ENCODE results near the gene CELF5. TPM values are rescaled to one million over a fixed set of nuclear protein-coding genes. Genes with fewer than 3 reads are reported as not detected.

Gene CELF5
- total RNA-seq, 1 donor from 2014 or later = not detected

DNA sequence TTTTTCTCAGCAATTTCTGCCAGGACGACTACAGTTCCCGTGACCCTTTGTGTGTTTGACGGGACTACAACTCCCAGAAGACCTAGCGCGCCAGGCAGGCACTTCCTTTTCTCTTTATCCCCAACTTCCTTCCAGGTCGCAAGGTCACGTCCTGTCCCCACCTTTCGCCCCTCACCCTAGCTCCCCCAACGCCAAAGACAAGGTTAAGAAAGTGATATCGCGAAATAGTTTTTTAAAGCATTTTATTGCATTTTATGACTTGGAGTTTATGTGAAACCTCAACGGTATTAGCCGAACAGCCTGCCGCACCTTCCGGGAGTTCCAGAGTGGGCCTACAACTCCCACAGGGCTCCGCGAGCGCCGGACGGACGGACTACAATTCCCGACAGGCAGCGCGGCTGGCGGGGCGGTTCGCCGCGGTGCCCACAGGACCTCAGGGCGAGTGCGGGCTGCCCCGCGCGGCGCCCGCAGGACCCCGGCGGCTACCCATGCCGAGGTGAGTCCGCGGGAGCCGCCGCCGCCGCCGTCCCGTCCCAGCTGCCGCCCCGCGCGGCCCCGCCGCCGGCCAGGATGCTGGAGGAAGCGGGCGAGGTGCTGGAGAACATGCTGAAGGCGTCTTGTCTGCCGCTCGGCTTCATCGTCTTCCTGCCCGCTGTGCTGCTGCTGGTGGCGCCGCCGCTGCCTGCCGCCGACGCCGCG lies 38.9 kb upstream of the CELF5 start, which contains the start of gene NCLN:
Gene NCLN (plus strand): TSS at position 470 of the 699 bp plus-strand sequence. CDS start 101 bp downstream, at position 571.
- no peaks in the 10 kb centered on the region for H3K9me3 ChIP-seq
- H3K27me3 ChIP-seq = no peaks in the 10 kb centered on the region
- peaks cover 13 to 16% of the 10 kb centered on the region in 2 donors for H3K4me1 ChIP-seq
- H3K27ac ChIP-seq = peak within 1 kb of the TSS; percentile 60 to 75
- peak; percentile 78 to 96 for DNase-seq (ENCODE audit: low spot score in 2 of 2)
- H3K4me3 ChIP-seq = peak within 1 kb of the TSS; percentile 89 to 98
- no peak for TF ChIP-seq CTCF (IDR thresholded peaks at IDR 0.05)
- H3K36me3 ChIP-seq = no peaks in the 10 kb centered on the region
- intact Hi-C loops (cut with DNase I) = loop anchor here (1.0 kb wide), 2 partner anchors 235 to 240 kb away; no protein-coding TSS in a partner anchor

DNA sequence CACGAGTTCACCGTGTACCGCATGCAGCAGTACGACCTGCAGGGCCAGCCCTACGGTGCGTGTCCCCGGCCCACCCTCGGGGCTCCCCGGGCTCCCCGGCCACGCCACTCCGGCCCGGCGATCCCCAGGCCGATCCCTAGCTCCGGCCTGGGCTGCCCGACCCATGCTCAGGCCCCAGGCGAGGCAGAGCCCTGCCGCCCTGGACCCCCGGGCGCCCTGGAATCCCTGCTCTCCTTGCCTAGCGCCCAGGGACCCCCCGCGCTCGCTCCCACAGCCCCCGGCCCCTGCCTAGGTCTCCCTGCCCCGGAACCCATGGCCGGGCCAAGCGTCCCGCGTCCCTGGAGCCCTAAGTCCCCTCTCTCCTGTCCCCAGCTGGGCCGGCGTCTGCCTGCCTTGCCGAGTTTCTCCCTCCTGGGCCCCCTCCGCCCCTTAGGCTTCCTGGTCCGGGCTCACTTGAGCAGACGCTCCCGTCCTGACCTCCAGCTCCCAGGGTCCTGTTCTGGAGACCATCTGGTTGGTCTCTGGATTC lies 38.2 kb upstream of the CELF5 start:
- intact Hi-C loops (cut with DNase I) = no loop called here
- no peak for TF ChIP-seq CTCF (IDR thresholded peaks at IDR 0.05)
- peaks cover 0 to 1% of the 10 kb centered on the region in 2 donors for H3K36me3 ChIP-seq
- no peak for DNase-seq (ENCODE audit: low spot score in 2 of 2)
- H3K4me3 ChIP-seq = peak overlapping the region; percentile 89 to 98
- no peaks in the 10 kb centered on the region for H3K9me3 ChIP-seq
- peak overlapping the region in 1 of 2 donors; percentile 2 for H3K27ac ChIP-seq
- peaks cover 13 to 16% of the 10 kb centered on the region in 2 donors for H3K4me1 ChIP-seq
- H3K27me3 ChIP-seq = no peaks in the 10 kb centered on the region

DNA sequence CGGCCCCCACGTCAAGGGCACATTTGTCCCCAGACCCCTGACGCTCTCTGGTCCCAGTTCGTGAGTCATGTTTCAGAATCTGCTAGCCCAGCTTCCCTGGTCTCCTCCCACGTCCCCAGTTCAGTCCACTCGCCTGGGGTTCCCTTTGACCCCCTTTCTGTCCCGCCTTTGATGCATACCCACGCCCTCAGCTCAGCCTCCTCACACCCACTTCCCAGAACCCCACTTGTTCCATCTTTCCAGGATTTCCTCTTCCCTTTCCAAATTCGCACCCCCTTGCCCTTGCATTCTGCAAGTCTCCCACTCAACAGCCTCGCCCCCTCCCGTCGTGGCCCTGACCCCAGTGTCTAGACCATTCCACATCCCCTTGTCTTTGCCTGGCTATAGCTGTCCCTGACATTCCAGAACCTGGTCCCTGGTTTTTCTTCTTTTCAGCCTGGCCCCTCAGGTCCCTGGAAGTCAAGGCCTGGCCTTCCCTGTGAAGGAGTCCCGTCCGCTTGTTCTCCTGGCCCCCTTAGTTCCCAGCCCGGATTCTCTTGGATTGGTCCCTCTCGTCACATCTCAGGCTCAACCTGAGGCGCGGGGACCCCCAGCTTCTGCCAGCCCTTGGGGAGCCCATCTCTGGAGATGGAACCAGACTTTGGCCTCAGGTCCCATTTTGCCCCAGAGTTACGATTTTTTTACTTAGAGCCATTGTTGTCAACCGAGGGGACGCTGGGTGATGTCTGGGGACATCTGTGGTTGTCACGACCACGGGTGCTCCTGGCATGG lies 37.4 kb upstream of the CELF5 start:
- Histone ChIP-seq H3K9me3 (no peaks in the 10 kb centered on the region), H3K4me1 (peaks cover 13 to 16% of the 10 kb centered on the region in 2 donors), H3K27me3 (no peaks in the 10 kb centered on the region), H3K36me3 (peaks cover 0 to 4% of the 10 kb centered on the region in 2 donors), H3K27ac (no peak overlapping the region), H3K4me3 (peak overlapping the region; percentile 89 to 98)
- TF ChIP-seq CTCF (IDR thresholded peaks at IDR 0.05) = no peak
- no peak for DNase-seq (ENCODE audit: low spot score in 2 of 2)
- intact Hi-C loops (cut with DNase I) = no loop called here

DNA sequence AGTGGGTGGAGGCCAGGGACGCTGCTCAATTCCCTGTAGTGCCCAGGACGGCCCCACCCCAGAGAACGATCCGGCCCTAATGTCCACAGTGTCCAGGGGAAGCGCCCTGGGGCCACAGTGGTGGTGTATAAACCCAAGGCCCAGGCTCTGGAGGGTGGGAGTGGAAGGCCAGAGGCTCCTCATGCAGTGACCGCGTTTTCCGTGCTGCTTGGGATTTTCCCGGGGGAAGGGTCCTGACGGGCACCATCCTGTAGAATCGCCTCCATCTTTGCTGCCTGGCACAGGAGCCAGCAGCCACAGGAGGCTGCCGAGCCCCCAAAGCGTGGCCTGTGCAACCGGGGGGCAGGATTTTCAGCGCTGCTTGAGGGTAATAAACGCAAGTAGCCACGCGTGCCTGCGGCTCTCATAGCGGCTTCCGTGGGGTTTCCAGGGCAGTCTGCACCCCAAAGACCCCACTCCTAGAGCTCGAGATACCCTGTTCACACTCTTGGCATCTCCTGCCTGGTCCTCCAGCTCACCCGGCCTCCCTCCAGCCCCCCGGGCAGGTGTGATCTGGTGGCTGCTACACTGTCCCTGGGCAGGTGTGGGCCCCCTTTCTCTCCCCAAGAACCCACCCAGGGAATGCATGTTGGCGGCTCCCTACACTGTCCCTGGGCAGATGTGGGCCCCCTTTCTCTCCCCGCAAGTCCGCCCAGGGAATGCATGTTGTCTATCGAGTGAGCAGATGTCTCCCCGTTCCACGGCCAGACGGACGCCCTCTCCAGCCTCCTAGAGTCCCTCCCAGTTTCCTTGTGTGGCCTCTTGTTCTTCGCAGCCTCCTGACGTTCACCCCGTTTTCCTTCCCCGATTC lies 36.6 kb upstream of the CELF5 start:
- no peaks in the 10 kb centered on the region for H3K27me3 ChIP-seq
- H3K36me3 ChIP-seq = peaks cover 0 to 5% of the 10 kb centered on the region in 2 donors
- peaks cover 13 to 16% of the 10 kb centered on the region in 2 donors for H3K4me1 ChIP-seq
- H3K27ac ChIP-seq = no peak overlapping the region
- intact Hi-C loops (cut with DNase I) = no loop called here
- no peak for DNase-seq (ENCODE audit: low spot score in 2 of 2)
- no peak for TF ChIP-seq CTCF (IDR thresholded peaks at IDR 0.05)
- no peak overlapping the region for H3K4me3 ChIP-seq
- no peaks in the 10 kb centered on the region for H3K9me3 ChIP-seq
